ENCODE measurements around the gene EFNB3. TPM values are rescaled to one million over a fixed set of nuclear protein-coding genes. Genes with fewer than 3 reads are reported as not detected.

The EFNB3 gene
- total and polyA plus RNA-seq, 2 of the 13 experiments (the other 11 are each of a cell fraction or from before 2014, with no cell fraction given) = 0.07 to 0.25 TPM

GRCh38 chr17:7685533-7686221 lies 19.3 kb upstream of the EFNB3 start (continued):
- TF ChIP-seq ZFP36 (IDR thresholded peaks at IDR 0.05; ENCODE audit: borderline replicate concordance, low read depth, low read length, partially characterized antibody) = no peak
- TF ChIP-seq TCF7L2 (IDR thresholded peaks at IDR 0.05; ENCODE audit: low read depth, low read length) = no peak
- peak; percentile 100 for TF ChIP-seq HINFP (CRISPR knock-in tag; IDR thresholded peaks at IDR 0.05; ENCODE audit: low read depth)
- 0 out of 2 replicates have a peak, but pooled peaks have one; percentile 42 for TF ChIP-seq PRDM15 (CRISPR knock-in tag; IDR thresholded peaks at IDR 0.05)
- TF ChIP-seq PAXIP1 (CRISPR knock-in tag; conservative IDR thresholded peaks at IDR 0.05) = no peak
- TF ChIP-seq ARNT (IDR thresholded peaks at IDR 0.05) = no peak
- TF ChIP-seq PAWR (CRISPR knock-in tag; IDR thresholded peaks at IDR 0.05; ENCODE audit: borderline replicate concordance) = no peak
- TF ChIP-seq ERF (CRISPR knock-in tag; IDR thresholded peaks at IDR 0.05) = peak; percentile 56
- TF ChIP-seq ZNF12 (CRISPR knock-in tag; IDR thresholded peaks at IDR 0.05) = no peak
- peak; percentile 31; the same call in 1 of the 2 replicates for TF ChIP-seq ZSCAN21 (CRISPR knock-in tag; IDR thresholded peaks at IDR 0.05; ENCODE audit: borderline replicate concordance)
- no peak for TF ChIP-seq E2F2 (CRISPR knock-in tag; IDR thresholded peaks at IDR 0.05; ENCODE audit: borderline replicate concordance)
- TF ChIP-seq TAF1 (CRISPR knock-in tag; IDR thresholded peaks at IDR 0.05) = peak; percentile 19
- TF ChIP-seq FUBP1 (CRISPR knock-in tag; IDR thresholded peaks at IDR 0.05; ENCODE audit: borderline replicate concordance) = no peak
- peak; percentile 52; the same call in 1 of the 2 replicates for TF ChIP-seq KDM5B (CRISPR knock-in tag; IDR thresholded peaks at IDR 0.05; ENCODE audit: borderline replicate concordance)

Measured in HepG2 (cell line).